Suprapubic skin (tissue), 4 donors: Measurements from ENCODE around the gene TGFBR3. TPM values are rescaled to one million over a fixed set of nuclear protein-coding genes. Genes with fewer than 3 reads are reported as not detected.
A peak's percentile ranks its signal among the peaks of the same experiment; 100 is the strongest.

Experiments
- DNase-seq, 2 donors: peaks; one replicate each; pipeline ENCODE4 v3.0.0-alpha.2; 2019; ENCODE audit warnings: low spot score in 2 of 2
- H3K27ac ChIP-seq: fragments of 200-600 bp; sonication (generic); one replicate; pipeline ENCODE4 v1.5.1; 2019
- H3K27me3 ChIP-seq: fragments of 200-600 bp; sonication (generic); one replicate; pipeline ENCODE4 v1.5.1; 2019
- H3K36me3 ChIP-seq: fragments of 200-600 bp; sonication (generic); one replicate; pipeline ENCODE4 v1.5.1; 2019
- H3K4me1 ChIP-seq: fragments of 200-600 bp; sonication (generic); one replicate; pipeline ENCODE4 v1.5.1; 2019
- H3K4me3 ChIP-seq: fragments of 200-600 bp; sonication (generic); one replicate; pipeline ENCODE4 v1.5.1; 2019; ENCODE audit warnings: mild to moderate bottlenecking
- H3K9me3 ChIP-seq: fragments of 200-600 bp; sonication (generic); one replicate; pipeline ENCODE4 v1.5.1; 2019
- CTCF ChIP-seq, 2 donors: fragments of 200-600 bp in 1 of 2; fragments of 450-650 bp in 1 of 2; sonication (generic) in 1 of 2; IDR thresholded peaks; one replicate each; pipeline ENCODE4 v1.5.1; 2016 to 2019; ENCODE audit warnings: antibody characterized with exemption in 2 of 2, mild to moderate bottlenecking in 1 of 2, moderate library complexity in 1 of 2
- EP300 ChIP-seq: sonication (generic); formaldehyde crosslinking; IDR thresholded peaks from one replicate; pipeline ENCODE4 v1.6.1; 2017; ENCODE audit warnings: antibody characterized with exemption
- POLR2A ChIP-seq, 2 donors: fragments of 450-650 bp; IDR thresholded peaks; one replicate each; pipeline ENCODE4 v1.6.1; 2017; ENCODE audit warnings: antibody characterized with exemption in 2 of 2, mild to moderate bottlenecking in 2 of 2, moderate library complexity in 2 of 2
- POLR2AphosphoS5 ChIP-seq, 3 donors: sonication (generic); formaldehyde crosslinking; IDR thresholded peaks; one replicate each; pipeline ENCODE4 v1.6.1; 2017; ENCODE audit warnings: antibody characterized with exemption in 3 of 3
- WGBS: methylation state at CpG from one replicate; pipeline ENCODE4 v1.1.5; 2018; 5-methylcytosine and 5-hydroxymethylcytosine counted together
- total RNA-seq, 4 donors: library from RNA; depleted of rRNA; stranded (reverse); fragments of >200 nt; gene quantifications; one replicate each; pipeline ENCODE4 v1.1.0, GENCODE V29; 2016

The TGFBR3 gene
- total RNA-seq, 4 donors from 2014 or later, result 91.3 to 131 (median 114) TPM

DNA sequence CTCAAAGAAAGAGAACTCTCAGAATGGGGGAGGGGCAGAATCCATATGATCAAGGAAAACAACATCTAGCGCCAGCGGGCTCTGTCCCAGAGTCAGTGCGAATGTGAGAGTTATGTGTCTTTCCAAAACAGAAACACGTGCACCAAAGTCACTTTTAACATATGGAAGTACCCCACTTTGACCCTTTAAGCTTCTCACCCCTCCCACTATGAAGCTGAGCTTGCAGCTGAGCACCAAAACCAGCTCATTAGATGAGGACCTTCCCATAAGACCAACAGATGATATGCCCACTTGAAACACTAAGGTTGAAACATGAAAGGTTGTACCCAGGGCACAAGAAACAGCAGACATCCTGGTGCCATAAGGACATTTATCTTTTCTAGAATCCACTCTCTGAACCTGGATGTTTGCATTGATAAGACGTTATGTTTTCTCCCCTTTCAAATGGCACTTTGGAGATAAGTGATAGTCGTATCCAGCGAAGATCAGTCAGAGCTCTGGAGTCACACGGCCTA, 171.0 kb downstream of the TGFBR3 start:
- no peak for DNase-seq
- no peak overlapping the region for H3K27ac ChIP-seq
- no peak for TF ChIP-seq POLR2A (IDR thresholded peaks at IDR 0.05)
- no peak for TF ChIP-seq CTCF (IDR thresholded peaks at IDR 0.05)
- TF ChIP-seq EP300, result no peak
- no peak for TF ChIP-seq POLR2AphosphoS5 (IDR thresholded peaks at IDR 0.05)
- H3K4me3 ChIP-seq, result no peak overlapping the region
- peaks cover 23% of the 10 kb centered on the region for H3K4me1 ChIP-seq
- H3K27me3 ChIP-seq, result no peaks in the 10 kb centered on the region
- H3K36me3 ChIP-seq, result peaks cover 71% of the 10 kb centered on the region
- 85% methylated on average over 8 of the region's 8 CpGs for WGBS
- H3K9me3 ChIP-seq, result no peaks in the 10 kb centered on the region

DNA sequence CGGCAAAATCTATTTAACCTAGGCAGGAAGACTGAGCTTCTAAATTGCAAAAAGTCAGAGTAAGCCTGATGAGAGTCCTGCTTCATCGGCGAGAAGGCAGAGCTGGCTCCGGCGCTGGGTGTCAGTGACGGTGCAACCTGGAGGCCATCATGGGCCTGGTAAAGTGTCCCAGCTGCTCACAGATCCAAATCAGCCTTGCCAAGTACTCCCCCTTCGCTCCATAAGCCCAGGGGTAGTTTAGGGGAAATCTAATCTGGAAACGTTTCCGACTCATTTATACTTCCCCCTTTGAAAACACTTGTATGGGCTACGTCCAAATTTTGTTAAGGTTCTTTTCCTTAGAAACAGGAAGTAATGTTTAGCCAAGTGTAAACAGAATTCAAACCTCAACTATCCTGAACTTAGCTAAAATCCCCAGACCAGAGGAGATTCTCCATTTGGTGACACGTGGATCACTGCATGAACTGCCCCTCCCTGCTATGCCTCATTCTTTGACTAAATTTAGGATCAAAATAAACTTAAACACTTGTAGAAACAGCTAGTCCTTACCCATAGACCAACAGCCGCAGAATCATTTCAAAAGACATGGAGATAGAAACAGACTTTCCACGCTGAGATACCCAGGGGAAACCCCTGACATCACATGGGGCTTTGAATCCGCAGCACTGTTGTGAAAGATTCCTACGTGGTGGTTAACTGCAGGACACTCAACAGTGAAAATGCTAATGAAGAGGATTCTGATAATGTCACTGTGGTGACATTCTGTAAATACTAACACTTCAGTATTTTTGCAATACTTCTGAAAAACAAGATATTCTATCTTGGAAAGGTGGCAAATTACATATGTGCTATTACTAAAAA, 172.7 kb downstream of the TGFBR3 start:
- H3K36me3 ChIP-seq, result peaks cover 66% of the 10 kb centered on the region
- TF ChIP-seq EP300 (no peak), POLR2AphosphoS5 (IDR thresholded peaks at IDR 0.05) (peak in 2 of 3 donors; percentile 46 to 82), POLR2A (IDR thresholded peaks at IDR 0.05) (peak in 1 of 2 donors; percentile 20)
- H3K27me3 ChIP-seq, result no peaks in the 10 kb centered on the region
- H3K4me1 ChIP-seq, result peaks cover 23% of the 10 kb centered on the region
- 34% methylated on average over 15 of the region's 15 CpGs for WGBS
- no peaks in the 10 kb centered on the region for H3K9me3 ChIP-seq
- H3K4me3 ChIP-seq, result no peak overlapping the region
- peak in 1 of 2 donors; percentile 83 for DNase-seq
- H3K27ac ChIP-seq, result peak overlapping the region; percentile 78

DNA sequence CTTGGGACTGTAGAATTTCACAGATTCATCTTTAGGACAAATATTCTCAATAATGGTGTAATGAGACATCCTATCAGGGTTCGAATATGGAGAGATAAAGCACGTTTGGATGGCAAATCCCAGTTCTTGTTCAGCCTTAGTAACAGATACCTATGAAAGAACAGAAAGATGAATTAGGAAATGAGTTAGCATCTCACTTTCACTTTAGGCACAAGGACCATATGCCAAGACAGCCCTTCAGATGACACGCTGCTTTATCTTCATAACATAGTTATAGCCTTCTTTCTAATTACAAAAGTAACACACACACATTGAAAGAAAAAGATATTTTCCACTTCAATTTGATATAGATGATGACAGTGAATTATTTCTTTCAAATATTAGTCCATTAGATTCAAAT, 173.6 kb downstream of the TGFBR3 start:
- Histone ChIP-seq H3K9me3 (no peaks in the 10 kb centered on the region), H3K27me3 (no peaks in the 10 kb centered on the region), H3K4me1 (peaks cover 23% of the 10 kb centered on the region), H3K4me3 (no peak overlapping the region), H3K36me3 (peaks cover 69% of the 10 kb centered on the region), H3K27ac (peak overlapping the region; percentile 78)
- DNase-seq, result no peak
- 71% methylated on average over 3 of the region's 3 CpGs for WGBS
- no peak for TF ChIP-seq CTCF (IDR thresholded peaks at IDR 0.05)
- no peak for TF ChIP-seq POLR2AphosphoS5 (IDR thresholded peaks at IDR 0.05)
- TF ChIP-seq POLR2A (IDR thresholded peaks at IDR 0.05), result no peak
- TF ChIP-seq EP300, result no peak

- Histone ChIP-seq H3K27me3 (no peaks in the 10 kb centered on the region), H3K36me3 (peaks cover 72% of the 10 kb centered on the region), H3K9me3 (no peaks in the 10 kb centered on the region), H3K27ac (no peak overlapping the region), H3K4me3 (no peak overlapping the region), H3K4me1 (peaks cover 23% of the 10 kb centered on the region)
- 97% methylated on average over 5 of the region's 5 CpGs for WGBS
- TF ChIP-seq EP300, result no peak
- TF ChIP-seq CTCF (IDR thresholded peaks at IDR 0.05), result no peak
- DNase-seq, result no peak
Observed at GRCh38 chr1:91711504-91712247, 174.3 kb downstream of the TGFBR3 start.

GRCh38 chr1:91710261-91710660, 175.7 kb downstream of the TGFBR3 start:
- WGBS, result 94% methylated on average over 4 of the region's 4 CpGs
- DNase-seq, result no peak
- Histone ChIP-seq H3K27me3 (no peaks in the 10 kb centered on the region), H3K9me3 (no peaks in the 10 kb centered on the region), H3K4me3 (no peak overlapping the region), H3K36me3 (peaks cover 70% of the 10 kb centered on the region), H3K27ac (no peak overlapping the region), H3K4me1 (peaks cover 23% of the 10 kb centered on the region)
- TF ChIP-seq POLR2A (IDR thresholded peaks at IDR 0.05), result no peak
- no peak for TF ChIP-seq CTCF (IDR thresholded peaks at IDR 0.05)
- no peak for TF ChIP-seq EP300
- no peak for TF ChIP-seq POLR2AphosphoS5 (IDR thresholded peaks at IDR 0.05)
